Left renal pelvis (tissue), 4 donors: ENCODE data around the gene GNB2. TPM values are rescaled to one million over a fixed set of nuclear protein-coding genes. Genes with fewer than 3 reads are reported as not detected.
"Not testable (repeated sequence)": the region's sequence is repeated elsewhere in the genome, so short reads cannot be mapped to it uniquely, and the experiment has no call there.

Experiments
- DNase-seq, 4 donors: peaks; one replicate each; pipeline ENCODE4 v3.0.0-alpha.2; 2013; ENCODE audit warnings: low read depth in 4 of 4, low spot score in 3 of 4
- polyA plus RNA-seq, 4 donors: library from polyadenylated mRNA; unstranded; fragments of 120-200 nt; gene quantifications; one replicate each; pipeline ENCODE4 v1.2.1, GENCODE V29; 2013; ENCODE audit not compliant: insufficient read length in 4 of 4

The GNB2 gene
- polyA plus RNA-seq, 4 donors: 176 to 210 (median 199) TPM

- no peak for DNase-seq
Measured at GRCh38 chr7:100723732-100724275, 50.3 kb downstream of the GNB2 start.

GRCh38 chr7:100724364-100724763 is 50.8 kb downstream of the GNB2 start:
- not testable (repeated sequence) for DNase-seq

DNA sequence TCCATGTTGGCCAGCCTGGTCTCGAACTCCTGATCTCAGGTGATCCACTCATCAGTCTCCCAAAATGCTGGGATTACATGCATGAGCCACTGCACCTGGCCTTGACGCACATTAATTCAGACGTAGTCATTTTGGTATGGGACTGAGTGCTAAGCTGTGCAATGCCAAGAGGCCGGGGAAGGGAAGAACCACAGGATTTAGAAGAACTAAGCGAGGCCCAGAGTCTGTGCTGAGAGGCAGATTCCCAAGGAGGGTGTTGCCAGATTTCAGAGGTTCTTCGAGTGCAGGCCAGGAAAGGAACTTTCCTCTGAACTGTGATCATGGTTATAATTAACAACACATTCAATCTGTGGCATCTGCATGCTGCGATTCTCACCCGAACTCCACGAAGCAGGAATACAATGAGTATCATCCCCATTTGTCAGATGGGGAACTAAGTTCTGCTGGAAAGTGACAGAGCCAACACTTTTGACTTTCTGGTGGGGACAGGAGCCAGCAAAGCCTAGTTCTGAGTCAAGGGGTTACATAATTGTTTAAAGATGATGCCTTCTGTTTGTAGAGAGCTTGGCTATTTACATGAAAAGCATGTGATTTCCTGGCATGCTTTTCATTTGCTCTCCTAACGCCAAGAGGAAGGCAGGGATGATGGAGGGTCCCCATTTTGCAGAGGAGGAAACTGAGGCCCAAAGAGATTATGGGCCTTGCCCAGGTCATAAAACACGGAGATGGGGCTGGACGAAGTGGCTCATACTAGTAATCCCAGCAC is 53.6 kb downstream of the GNB2 start:
- no peak for DNase-seq

DNA sequence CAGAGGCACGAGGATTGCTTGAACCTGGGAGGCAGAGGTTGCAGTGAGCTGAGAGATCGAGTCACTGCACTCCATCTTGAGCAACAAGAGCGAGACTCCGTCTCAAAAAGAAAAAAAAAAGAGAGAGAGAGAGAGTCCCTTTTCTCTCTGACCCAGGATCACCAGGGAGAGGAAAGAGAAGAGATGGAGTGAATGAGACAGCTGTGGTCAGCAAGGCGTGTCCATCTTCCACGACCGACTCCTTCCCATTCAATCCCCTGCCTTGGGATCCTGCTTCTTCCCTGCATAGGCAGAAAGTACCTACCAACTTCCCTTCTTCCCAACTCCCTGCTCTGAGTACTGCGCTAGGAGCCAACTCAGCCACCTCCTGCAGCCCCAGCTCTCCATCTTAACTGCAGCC is 54.7 kb downstream of the GNB2 start:
- no peak for DNase-seq

Other genes with a start within 250 kb of the GNB2 start
- 1 to 10 TPM; 5.2 to 8.1 (median 5.8) TPM for gene ZCWPW1, start 245.0 kb upstream of the GNB2 start, polyA plus RNA-seq
- 10 to 100 TPM; 46.6 to 64.1 (median 53.9) TPM for gene MEPCE, start 243.9 kb upstream of the GNB2 start, polyA plus RNA-seq
- gene PPP1R35, start 237.2 kb upstream of the GNB2 start, polyA plus RNA-seq: 10 to 100 TPM; 12.3 to 23.2 (median 15.0) TPM
- gene SPACDR, start 209.5 kb upstream of the GNB2 start, polyA plus RNA-seq: 1 to 10 TPM in 3 of 4 donors, under 1 TPM in 1; 0.59 to 3.0 (median 1.5) TPM
- gene TSC22D4, start 194.5 kb upstream of the GNB2 start, polyA plus RNA-seq: 10 to 100 TPM; 29.1 to 57.6 (median 33.6) TPM
- gene NYAP1, start 189.8 kb upstream of the GNB2 start, polyA plus RNA-seq: 1 to 10 TPM; 1.6 to 4.2 (median 2.2) TPM
- gene AGFG2, start 134.5 kb upstream of the GNB2 start, polyA plus RNA-seq: 10 to 100 TPM; 10.8 to 16.3 (median 13.9) TPM
- gene SAP25, start 99.8 kb upstream of the GNB2 start, polyA plus RNA-seq: 1 to 10 TPM; 2.4 to 9.6 (median 4.9) TPM
- gene LRCH4, start 87.6 kb upstream of the GNB2 start, polyA plus RNA-seq: 10 to 100 TPM; 28.3 to 54.2 (median 42.0) TPM
- gene FBXO24, start 87.4 kb upstream of the GNB2 start, polyA plus RNA-seq: 1 to 10 TPM; 1.7 to 3.5 (median 2.3) TPM
- gene PCOLCE, start 71.4 kb upstream of the GNB2 start, polyA plus RNA-seq: 100 to 1,000 TPM; 129 to 641 (median 145) TPM
- gene MOSPD3, start 61.2 kb upstream of the GNB2 start, polyA plus RNA-seq: 10 to 100 TPM; 23.5 to 34.9 (median 28.7) TPM
- 1 to 10 TPM in 3 of 4 donors, under 1 TPM in 1; 0.64 to 3.5 (median 1.3) TPM for gene TFR2, start 32.2 kb upstream of the GNB2 start, polyA plus RNA-seq
- under 1 TPM in 2 of 4 donors, not detected in 2; 0.19 to 0.22 TPM for gene ACTL6B, start 17.3 kb upstream of the GNB2 start, polyA plus RNA-seq
- 10 to 100 TPM; 30.0 to 63.8 (median 40.4) TPM for gene GIGYF1, start 20.5 kb downstream of the GNB2 start, polyA plus RNA-seq
- 10 to 100 TPM; 20.6 to 31.4 (median 23.9) TPM for gene POP7, start 32.4 kb downstream of the GNB2 start, polyA plus RNA-seq
- gene EPO, start 46.7 kb downstream of the GNB2 start, polyA plus RNA-seq: under 1 TPM in 2 of 4 donors, not detected in 2; 0.17 to 0.18 TPM
- under 1 TPM in 1 of 4 donors, not detected in 3; 0.03 TPM for gene ZAN, start 59.9 kb downstream of the GNB2 start, polyA plus RNA-seq
- gene EPHB4, start 153.8 kb downstream of the GNB2 start, polyA plus RNA-seq: 10 to 100 TPM; 73.1 to 87.8 (median 78.5) TPM
- 10 to 100 TPM; 15.3 to 41.3 (median 20.7) TPM for gene SLC12A9, start 179.0 kb downstream of the GNB2 start, polyA plus RNA-seq
- gene TRIP6, start 193.6 kb downstream of the GNB2 start, polyA plus RNA-seq: 100 to 1,000 TPM in 1 of 4 donors, 10 to 100 TPM in 3; 51.1 to 104 (median 73.0) TPM
- gene SRRT, start 201.4 kb downstream of the GNB2 start, polyA plus RNA-seq: 100 to 1,000 TPM; 132 to 208 (median 160) TPM
- 1 to 10 TPM; 1.2 to 2.7 (median 2.0) TPM for gene UFSP1, start 216.0 kb downstream of the GNB2 start, polyA plus RNA-seq
- gene ACHE, start 222.1 kb downstream of the GNB2 start, polyA plus RNA-seq: 1 to 10 TPM; 3.5 to 6.0 (median 4.8) TPM